Stimulated activated CD8-positive, alpha-beta memory T cell treated with anti-CD3 and anti-CD28 coated beads, Interleukin-12 subunit alpha, Interleukin-12 subunit beta, amount 100 ng/mL, for 4 hours (primary cell): ENCODE measurements around the gene CYP46A1.
"Not testable (repeated sequence)": the region's sequence is repeated elsewhere in the genome, so short reads cannot be mapped to it uniquely, and the experiment has no call there.

ENCODE experiments used
- DNase-seq: peaks from one replicate; pipeline ENCODE4 v3.0.0-alpha.2; 2020; ENCODE audit warnings: low read depth

The CYP46A1 gene

GRCh38 chr14:99657645-99658155 is 26.4 kb upstream of the CYP46A1 start:
- no peak for DNase-seq

- DNase-seq: no peak
Measured at GRCh38 chr14:99658218-99658845, 25.8 kb upstream of the CYP46A1 start.

GRCh38 chr14:99659333-99659741 is 24.8 kb upstream of the CYP46A1 start:
- no peak for DNase-seq

- no peak for DNase-seq
Measured at GRCh38 chr14:99660006-99660566, 24.0 kb upstream of the CYP46A1 start.

DNA sequence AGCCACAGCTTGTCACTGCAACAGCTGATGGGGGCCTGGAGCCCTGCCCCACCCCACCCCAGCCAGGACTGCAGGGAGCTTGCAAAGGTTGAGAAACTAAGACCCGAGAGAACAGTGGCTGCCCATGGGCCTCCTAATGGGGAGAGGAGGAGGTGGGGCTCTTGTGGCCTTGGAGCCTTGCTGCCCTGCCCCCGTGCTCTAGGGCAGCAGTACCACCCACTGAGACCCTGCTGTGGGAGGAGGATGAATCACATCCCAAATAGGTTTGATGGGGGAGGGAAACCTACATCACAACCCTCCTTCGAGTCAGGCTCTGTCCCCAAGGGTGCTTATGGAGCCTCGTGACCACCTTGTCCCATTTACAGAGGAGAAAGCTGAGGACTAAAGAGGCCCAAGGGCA is 23.3 kb upstream of the CYP46A1 start:
- DNase-seq: no peak

DNA sequence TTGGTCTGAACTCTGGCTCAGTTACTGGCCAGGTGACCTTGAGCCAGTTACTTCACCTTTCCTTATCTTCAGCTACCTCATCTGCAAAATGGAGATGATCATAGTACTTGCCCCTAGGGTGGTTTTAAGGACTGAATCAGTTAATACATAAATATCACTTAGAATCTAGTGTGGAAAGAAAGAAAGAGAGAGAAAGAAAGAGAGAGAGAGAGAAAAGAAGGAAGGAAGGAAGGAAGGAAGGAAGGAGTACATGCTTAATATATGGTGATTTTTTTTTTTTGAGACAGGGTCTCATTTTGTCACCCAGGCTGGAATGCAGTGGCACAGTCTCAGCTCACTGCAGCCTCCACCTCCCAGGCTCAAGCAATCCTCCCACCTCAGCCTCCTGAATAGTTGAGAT is 22.9 kb upstream of the CYP46A1 start:
- not testable (repeated sequence) for DNase-seq

- no peak for DNase-seq
Measured at GRCh38 chr14:99662846-99663245, 21.3 kb upstream of the CYP46A1 start.

DNA sequence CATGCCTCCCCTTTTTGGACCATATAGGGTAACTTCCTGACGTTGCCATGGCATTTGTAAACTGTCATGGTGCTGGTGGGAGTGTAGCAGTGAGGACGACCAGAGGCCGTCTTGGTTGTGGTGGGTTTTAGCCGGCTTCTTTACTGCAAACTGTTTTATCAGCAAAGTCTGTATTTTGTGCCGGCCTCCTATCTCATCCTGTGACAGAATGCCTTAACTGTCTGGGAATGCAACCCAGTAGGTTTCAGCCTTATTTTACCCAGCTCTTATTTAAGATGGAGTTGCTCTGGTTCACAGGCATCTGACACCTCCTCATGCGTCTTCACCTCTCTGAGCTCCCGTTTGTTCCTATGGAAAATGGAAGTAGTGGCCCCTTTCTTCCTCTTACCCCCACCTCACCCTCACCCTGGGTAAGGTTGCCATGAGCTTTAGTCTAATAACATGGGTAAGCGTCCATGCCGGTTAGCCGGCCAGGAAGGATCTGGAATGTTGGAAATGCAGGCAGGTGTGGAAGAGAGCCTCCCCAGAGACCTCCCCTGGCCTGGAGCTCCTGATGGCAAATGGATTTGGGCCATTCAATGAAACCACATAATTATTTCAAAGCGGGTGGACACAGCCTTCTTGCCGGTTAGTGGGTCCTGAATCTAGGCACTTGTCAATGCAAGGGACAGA is 20.6 kb upstream of the CYP46A1 start:
- no peak for DNase-seq

- no peak for DNase-seq
Measured at GRCh38 chr14:99664058-99664936, 19.8 kb upstream of the CYP46A1 start.

GRCh38 chr14:99664937-99665273 is 19.2 kb upstream of the CYP46A1 start:
- DNase-seq: no peak

GRCh38 chr14:99666533-99666932 is 17.6 kb upstream of the CYP46A1 start:
- DNase-seq: no peak

GRCh38 chr14:99667045-99667444 is 17.1 kb upstream of the CYP46A1 start:
- DNase-seq: no peak

- no peak for DNase-seq
Measured at GRCh38 chr14:99667821-99668220, 16.3 kb upstream of the CYP46A1 start.

DNA sequence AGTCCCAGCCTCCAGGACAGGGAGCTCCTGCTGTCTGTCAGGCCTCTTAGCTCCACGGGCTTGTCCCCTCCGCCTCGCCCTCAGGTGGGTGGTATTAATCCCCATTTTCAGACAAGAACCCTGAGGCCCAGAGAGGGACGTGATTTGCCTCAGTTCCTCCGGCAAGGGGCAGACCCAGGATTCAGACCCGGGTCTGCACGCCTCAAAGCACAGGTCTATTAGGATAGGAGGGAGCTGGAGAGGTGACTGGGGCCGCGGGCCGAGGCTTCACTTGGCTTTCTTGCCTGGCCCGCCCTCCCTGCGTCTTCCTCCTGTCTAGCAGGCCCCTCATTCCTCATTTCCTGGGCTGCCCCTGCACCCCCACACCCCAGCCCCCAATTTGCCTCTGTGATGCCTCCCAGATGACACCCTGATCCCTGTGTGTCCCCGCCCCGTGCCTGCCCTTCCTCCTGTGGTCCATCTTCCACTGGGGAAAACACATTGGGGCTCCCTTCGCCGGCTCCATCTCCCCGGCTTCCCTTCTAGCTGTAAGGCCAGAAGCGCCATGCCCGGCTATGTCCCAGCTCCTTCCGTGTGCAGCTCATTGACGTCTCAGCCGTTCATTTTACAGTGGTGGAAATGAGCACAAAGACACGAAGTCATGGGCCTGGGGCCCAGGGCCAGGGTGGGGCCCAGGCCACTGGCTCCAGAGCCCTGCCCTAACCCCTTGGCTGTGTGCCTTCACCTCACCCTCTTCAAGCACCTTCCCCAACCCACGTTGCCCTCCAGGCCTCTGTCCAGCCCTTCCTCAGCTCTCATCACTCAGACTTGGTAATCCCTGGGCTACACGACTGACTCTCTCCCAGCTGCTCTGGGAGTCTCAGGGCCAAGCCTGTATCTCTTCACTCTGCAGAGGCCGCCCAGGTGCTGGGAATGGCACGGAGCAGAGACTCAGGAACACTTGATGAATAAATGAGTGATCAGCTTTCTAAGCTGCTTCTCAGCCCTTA is 15.5 kb upstream of the CYP46A1 start:
- no peak for DNase-seq

GRCh38 chr14:99670361-99671234 is 13.5 kb upstream of the CYP46A1 start:
- DNase-seq: no peak

DNA sequence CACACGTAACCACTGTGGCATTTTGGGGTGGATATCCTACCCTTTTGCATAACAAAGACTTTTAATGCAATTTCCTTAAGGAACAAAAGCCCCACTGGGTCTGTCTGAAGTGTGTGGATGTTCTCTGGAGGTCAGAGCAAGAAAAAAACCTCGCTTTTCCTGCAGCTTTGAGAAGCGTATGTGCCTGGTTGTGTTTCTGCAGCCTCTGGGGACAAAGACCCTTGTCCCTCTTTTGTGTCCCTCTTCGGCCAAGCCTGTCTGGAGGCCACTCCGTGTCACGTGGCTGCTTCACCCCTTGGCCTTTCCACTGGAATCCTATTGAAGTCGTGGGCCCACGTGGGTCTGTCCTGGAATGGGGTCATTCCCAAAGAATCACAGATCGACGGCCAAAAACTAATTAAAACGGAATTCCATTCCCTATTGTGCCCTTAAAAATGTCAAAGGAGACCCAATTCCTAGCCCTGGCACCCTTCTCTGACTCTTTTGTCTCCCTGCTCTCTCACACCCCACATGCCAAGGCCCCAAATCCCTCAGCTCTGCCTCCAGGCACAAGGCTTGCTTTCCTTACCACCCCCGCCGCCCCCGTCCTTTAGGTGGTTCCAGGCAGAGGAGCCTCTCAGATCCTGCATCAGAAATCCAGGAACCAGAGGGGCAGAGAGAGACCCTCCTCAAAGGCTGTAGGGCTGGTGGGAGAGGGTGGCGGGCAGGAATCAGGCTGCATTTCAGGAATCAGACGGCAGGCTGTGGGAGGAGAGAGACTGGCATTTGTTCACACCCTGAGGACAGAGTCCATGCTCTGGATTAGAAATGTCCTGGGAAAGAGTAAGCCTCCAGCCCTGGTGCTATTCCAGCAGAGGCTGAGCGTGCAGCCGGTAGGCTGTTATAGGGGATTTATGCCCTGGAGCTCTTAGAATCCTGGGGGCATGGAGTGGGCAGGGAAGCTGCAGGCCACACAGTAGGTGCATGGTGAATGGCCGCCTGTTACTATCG is 12.6 kb upstream of the CYP46A1 start:
- DNase-seq: no peak

- no peak for DNase-seq
Measured at GRCh38 chr14:99672506-99673304, 11.4 kb upstream of the CYP46A1 start.
